ENCODE measurements around the gene INSL3.

INSL3 gene

DNA sequence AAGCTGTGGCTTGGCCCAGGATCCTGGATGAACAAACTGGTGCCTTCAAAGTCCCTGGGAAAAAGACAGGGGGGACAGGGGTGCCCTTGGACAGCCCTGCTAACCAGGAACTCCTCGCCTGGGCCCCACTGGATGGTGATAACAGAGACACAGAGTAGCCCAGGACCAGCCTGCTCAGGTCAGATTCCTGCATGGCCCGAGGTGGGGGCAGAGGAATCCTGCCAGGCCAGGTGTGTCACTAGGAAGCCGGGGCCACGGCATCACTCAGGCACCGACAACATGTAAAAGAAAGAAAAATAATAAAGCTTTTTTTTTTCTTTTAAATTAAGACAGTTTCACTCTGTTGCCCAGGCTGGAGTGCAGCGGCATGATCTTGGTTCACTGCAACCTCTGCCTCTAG, 32.7 kb upstream of the INSL3 start:
- no peak for ATAC-seq (ENCODE audit: low read depth)
- TF ChIP-seq CTCF (IDR thresholded peaks at IDR 0.05; ENCODE audit: poor library complexity, severe bottlenecking), result no peak
- Histone ChIP-seq H3K27me3 (ENCODE audit: insufficient read depth, poor library complexity, severe bottlenecking) (no peaks in the 10 kb centered on the region), H3K9me3 (ENCODE audit: severe bottlenecking) (no peaks in the 10 kb centered on the region), H3K4me1 (ENCODE audit: insufficient read depth, poor library complexity, severe bottlenecking) (peaks cover 10% of the 10 kb centered on the region), H3K4me3 (ENCODE audit: severe bottlenecking) (no peak overlapping the region), H3K36me3 (ENCODE audit: low read depth) (no peaks in the 10 kb centered on the region), H3K27ac (ENCODE audit: poor library complexity, severe bottlenecking) (no peak overlapping the region)
- no peak for DNase-seq (ENCODE audit: low spot score)

DNA sequence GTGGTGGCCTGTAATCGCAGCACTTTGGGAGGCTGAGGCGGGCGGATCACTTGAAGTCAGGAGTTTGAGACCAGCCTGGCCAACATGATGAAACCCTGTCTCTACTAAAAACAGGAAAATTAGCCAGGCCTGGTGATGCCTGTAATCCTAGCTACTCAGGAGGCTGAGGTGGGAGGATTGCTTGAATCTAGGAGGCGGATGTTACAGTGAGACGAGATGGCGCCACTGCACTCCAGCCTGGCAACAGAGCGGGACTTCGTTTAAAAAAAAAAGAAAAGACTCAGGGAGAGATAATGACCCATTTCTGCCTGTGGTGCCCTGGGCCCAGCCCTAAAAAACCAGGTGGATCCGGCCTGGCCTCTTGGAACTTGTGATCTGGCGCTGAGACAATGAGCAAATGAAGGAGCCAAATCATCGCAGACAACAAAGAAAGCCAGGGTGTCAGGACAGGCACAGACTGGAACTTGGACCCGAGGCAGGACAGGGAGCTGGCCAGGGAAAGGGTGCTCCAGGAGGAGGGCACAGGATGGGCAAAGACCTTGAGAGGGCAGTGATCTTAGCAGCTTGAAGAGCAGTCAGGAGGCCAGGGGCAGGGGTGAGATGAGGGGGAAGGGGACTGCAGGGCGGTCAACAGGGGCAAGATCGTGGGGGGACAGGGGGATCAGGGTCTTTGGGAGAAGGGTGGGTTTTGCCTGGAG, 27.4 kb upstream of the INSL3 start:
- Histone ChIP-seq H3K4me1 (ENCODE audit: insufficient read depth, poor library complexity, severe bottlenecking) (peaks cover 10% of the 10 kb centered on the region), H3K9me3 (ENCODE audit: severe bottlenecking) (no peaks in the 10 kb centered on the region), H3K4me3 (ENCODE audit: severe bottlenecking) (no peak overlapping the region), H3K27ac (ENCODE audit: poor library complexity, severe bottlenecking) (no peak overlapping the region), H3K27me3 (ENCODE audit: insufficient read depth, poor library complexity, severe bottlenecking) (no peaks in the 10 kb centered on the region), H3K36me3 (ENCODE audit: low read depth) (no peaks in the 10 kb centered on the region)
- TF ChIP-seq CTCF (IDR thresholded peaks at IDR 0.05; ENCODE audit: poor library complexity, severe bottlenecking), result no peak
- no peak for ATAC-seq (ENCODE audit: low read depth)
- no peak for DNase-seq (ENCODE audit: low spot score)

GRCh38 chr19:17847538-17848366, 26.4 kb upstream of the INSL3 start, which contains the start of gene JAK3:
Gene JAK3 (minus strand): TSS chr19:17847982. CDS start chr19:17844417, 3,565 bp downstream.
- Histone ChIP-seq H3K36me3 (ENCODE audit: low read depth) (no peaks in the 10 kb centered on the region), H3K4me3 (ENCODE audit: severe bottlenecking) (no peak within 1 kb of the TSS), H3K4me1 (ENCODE audit: insufficient read depth, poor library complexity, severe bottlenecking) (peaks cover 10% of the 10 kb centered on the region), H3K9me3 (ENCODE audit: severe bottlenecking) (no peaks in the 10 kb centered on the region), H3K27ac (ENCODE audit: poor library complexity, severe bottlenecking) (no peak within 1 kb of the TSS), H3K27me3 (ENCODE audit: insufficient read depth, poor library complexity, severe bottlenecking) (no peaks in the 10 kb centered on the region)
- DNase-seq (ENCODE audit: low spot score) (no peak), ATAC-seq (ENCODE audit: low read depth) (no peak)
- TF ChIP-seq CTCF (IDR thresholded peaks at IDR 0.05; ENCODE audit: poor library complexity, severe bottlenecking), result no peak

GRCh38 chr19:17846146-17846545, 24.8 kb upstream of the INSL3 start:
- Histone ChIP-seq H3K4me1 (ENCODE audit: insufficient read depth, poor library complexity, severe bottlenecking) (peaks cover 10% of the 10 kb centered on the region), H3K36me3 (ENCODE audit: low read depth) (no peaks in the 10 kb centered on the region), H3K27me3 (ENCODE audit: insufficient read depth, poor library complexity, severe bottlenecking) (no peaks in the 10 kb centered on the region), H3K4me3 (ENCODE audit: severe bottlenecking) (no peak overlapping the region), H3K27ac (ENCODE audit: poor library complexity, severe bottlenecking) (no peak overlapping the region), H3K9me3 (ENCODE audit: severe bottlenecking) (no peaks in the 10 kb centered on the region)
- DNase-seq (ENCODE audit: low spot score), result no peak
- TF ChIP-seq CTCF (IDR thresholded peaks at IDR 0.05; ENCODE audit: poor library complexity, severe bottlenecking), result no peak
- no peak for ATAC-seq (ENCODE audit: low read depth)
